ENCODE measurements around the gene TMOD3.

TMOD3 gene

DNA sequence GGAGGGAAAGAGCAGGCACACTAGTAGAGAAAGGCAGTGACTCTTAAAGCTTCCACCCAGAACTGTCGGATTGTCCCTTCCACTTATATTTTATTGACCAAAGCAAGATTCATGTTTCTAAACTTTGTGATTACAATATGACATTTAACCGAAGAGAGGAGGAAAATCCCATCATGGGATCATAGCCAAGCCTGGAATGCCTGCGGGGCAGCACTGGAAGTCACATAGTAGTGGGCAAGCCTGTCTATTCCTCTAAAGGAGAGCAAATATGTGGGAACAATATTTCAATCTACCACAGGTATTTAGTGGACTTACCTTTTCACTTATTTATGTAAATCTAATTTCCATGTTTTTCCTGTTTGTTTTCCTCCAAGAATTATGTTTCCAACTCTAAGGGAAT is 3.8 kb upstream of the TMOD3 start:
- DNase-seq (ENCODE audit: low spot score), result no peak
- TF ChIP-seq, protein P1, sequence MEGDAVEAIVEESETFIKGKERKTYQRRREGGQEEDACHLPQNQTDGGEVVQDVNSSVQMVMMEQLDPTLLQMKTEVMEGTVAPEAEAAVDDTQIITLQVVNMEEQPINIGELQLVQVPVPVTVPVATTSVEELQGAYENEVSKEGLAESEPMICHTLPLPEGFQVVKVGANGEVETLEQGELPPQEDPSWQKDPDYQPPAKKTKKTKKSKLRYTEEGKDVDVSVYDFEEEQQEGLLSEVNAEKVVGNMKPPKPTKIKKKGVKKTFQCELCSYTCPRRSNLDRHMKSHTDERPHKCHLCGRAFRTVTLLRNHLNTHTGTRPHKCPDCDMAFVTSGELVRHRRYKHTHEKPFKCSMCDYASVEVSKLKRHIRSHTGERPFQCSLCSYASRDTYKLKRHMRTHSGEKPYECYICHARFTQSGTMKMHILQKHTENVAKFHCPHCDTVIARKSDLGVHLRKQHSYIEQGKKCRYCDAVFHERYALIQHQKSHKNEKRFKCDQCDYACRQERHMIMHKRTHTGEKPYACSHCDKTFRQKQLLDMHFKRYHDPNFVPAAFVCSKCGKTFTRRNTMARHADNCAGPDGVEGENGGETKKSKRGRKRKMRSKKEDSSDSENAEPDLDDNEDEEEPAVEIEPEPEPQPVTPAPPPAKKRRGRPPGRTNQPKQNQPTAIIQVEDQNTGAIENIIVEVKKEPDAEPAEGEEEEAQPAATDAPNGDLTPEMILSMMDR (IDR thresholded peaks at IDR 0.05; ENCODE audit: extremely low read depth, insufficient read depth, missing control alignments), result no peak
- in situ Hi-C loops (cut with MboI; ENCODE audit: low pct_unique_long_range_greater_than_20kb, low sequenced_read_pairs, unreplicated experiment), result no loop called here

DNA sequence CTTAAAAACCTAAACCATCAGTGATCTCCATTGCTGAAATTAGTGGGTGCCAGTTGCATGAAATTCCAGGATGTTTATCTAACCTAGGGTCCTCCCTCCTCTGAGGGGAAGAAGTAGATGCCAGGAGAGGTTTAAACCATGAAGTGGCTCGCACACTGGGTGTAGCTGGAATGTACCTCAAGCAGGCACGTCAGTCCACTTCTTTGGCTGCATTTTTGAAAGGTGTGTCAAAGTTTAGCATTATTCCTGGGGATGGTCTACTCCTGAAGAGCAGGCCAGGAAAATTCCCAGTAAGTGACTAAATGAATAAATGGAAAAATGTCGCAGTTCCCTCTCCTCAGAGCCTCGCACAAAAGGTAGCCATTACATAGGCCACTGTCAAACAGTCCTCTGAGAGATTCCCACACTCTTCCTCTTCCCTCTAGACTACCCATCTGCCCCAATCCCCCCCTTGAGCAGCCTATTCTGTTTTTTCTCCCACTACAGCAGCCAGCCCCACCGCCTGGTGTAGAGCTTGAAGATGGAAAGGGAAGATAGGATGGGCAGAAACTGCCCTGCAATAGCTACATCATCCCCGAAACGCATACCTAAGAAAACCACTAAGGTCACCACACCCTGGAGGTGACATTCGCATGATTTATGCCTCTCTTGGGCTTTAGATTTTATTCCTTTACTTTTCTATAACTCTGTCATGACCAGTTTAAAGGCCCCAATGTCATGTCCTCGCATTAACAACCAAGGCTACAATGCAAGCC is 655 bp upstream of the TMOD3 start:
- DNase-seq (ENCODE audit: low spot score), result peak; percentile 20
- TF ChIP-seq, protein P1 (IDR thresholded peaks at IDR 0.05; ENCODE audit: extremely low read depth, insufficient read depth, missing control alignments), result no peak
- in situ Hi-C loops (cut with MboI; ENCODE audit: low pct_unique_long_range_greater_than_20kb, low sequenced_read_pairs, unreplicated experiment), result no loop called here

DNA sequence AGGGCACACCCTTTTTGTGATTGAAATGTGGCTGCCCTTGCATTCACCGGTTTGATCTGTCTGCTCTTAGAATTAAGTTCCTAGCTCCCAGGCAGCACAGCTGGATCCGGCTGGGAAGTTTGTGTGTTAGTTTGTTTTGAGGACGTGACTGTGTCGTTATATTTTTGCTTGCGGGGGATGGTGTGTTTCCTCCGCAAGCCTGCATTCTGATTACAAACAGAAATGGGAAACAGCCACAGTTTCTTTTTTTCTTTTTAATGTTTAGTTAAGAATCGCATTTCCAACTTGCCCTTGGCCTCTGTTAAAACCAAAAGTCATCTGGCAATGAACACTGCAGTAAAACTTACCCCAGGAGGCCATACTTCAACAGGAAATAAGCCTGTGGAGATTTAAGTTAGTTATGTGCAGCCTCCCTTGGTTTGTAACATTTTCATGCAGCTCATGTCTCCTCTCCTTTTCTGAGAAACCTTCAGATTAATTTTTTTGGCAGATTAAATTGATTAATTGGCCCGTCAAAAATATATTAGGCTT is 888 bp downstream of the TMOD3 start:
- TF ChIP-seq, protein P1 (IDR thresholded peaks at IDR 0.05; ENCODE audit: extremely low read depth, insufficient read depth, missing control alignments), result no peak
- in situ Hi-C loops (cut with MboI; ENCODE audit: low pct_unique_long_range_greater_than_20kb, low sequenced_read_pairs, unreplicated experiment), result no loop called here
- DNase-seq (ENCODE audit: low spot score), result peak; percentile 32

DNA sequence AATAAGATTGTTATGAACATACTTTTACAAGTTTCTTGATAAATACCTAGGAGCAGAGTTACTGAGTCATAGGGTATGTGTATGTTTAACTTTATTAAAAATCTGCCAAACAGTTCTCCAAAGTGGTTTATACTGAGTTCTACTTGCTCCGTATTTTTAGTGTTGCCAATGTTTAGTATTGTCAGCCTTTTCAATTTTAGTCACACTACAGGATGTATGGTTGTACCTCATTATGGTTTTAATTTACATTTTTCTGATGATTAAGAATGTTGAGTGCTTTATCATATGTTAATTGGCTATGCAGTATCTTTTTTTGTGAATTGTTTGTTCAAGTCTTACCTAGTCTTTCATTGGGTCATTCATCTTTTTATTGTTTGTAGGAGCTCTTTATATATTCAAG is 4.3 kb downstream of the TMOD3 start:
- TF ChIP-seq, protein P1 (IDR thresholded peaks at IDR 0.05; ENCODE audit: extremely low read depth, insufficient read depth, missing control alignments), result no peak
- in situ Hi-C loops (cut with MboI; ENCODE audit: low pct_unique_long_range_greater_than_20kb, low sequenced_read_pairs, unreplicated experiment), result no loop called here
- no peak for DNase-seq (ENCODE audit: low spot score)

DNA sequence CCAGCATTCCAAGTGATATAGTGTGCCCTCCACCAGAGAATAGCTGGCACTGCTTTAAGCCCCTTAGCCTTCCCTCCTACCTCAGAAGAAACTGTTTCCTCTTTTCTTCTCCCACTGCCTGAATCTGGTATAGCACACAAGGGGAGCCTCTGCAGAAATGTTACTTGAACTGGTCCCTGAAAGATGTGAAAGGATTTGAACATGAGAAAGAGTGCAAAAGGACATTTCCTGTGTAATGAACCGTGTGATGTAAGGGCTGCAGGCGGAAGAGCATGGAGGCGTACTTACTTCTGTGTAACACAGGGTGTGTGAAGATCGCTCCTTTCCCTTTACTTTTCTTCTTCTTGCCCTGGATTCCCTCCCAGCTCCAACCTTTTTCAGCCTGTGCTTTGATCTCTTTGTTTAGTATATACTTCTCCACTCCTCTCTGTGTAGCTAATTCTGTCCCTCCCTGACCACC is 8.4 kb downstream of the TMOD3 start:
- DNase-seq (ENCODE audit: low spot score), result peak; percentile 17
- TF ChIP-seq, protein P1 (IDR thresholded peaks at IDR 0.05; ENCODE audit: extremely low read depth, insufficient read depth, missing control alignments), result no peak
- in situ Hi-C loops (cut with MboI; ENCODE audit: low pct_unique_long_range_greater_than_20kb, low sequenced_read_pairs, unreplicated experiment), result no loop called here

DNA sequence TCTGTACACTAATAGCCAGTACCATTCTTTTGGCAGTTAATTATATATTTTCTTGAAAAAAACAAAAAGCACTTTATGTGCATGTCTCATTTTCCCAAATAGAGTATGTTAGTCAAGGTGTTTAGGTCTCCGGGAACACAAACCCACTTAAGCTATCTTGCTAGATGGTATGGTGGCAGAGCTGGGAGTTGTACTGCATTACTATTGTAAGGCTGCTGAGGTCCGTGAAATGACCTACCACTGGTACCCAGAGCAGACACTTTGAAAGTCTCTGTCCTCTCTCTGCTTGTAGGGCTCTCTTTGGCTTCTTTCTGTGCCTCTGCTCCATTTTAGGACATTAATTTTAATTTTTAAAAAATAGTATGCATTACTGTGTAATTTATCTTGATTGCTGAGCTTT is 8.8 kb downstream of the TMOD3 start:
- in situ Hi-C loops (cut with MboI; ENCODE audit: low pct_unique_long_range_greater_than_20kb, low sequenced_read_pairs, unreplicated experiment), result no loop called here
- TF ChIP-seq, protein P1 (IDR thresholded peaks at IDR 0.05; ENCODE audit: extremely low read depth, insufficient read depth, missing control alignments), result no peak
- DNase-seq (ENCODE audit: low spot score), result no peak
